Hematopoietic multipotent progenitor cell treated with erythropoietin and hydrocortisone succinate and interleukin-3 and kit ligand, for 6 days (in vitro differentiated cells): ENCODE measurements around the gene ANKRD12.
A peak's percentile ranks its signal among the peaks of the same experiment; 100 is the strongest.

ENCODE experiments used
- DNase-seq: peaks from one replicate; pipeline ENCODE4 v3.0.0-alpha.2; 2015

Gene ANKRD12

GRCh38 chr18:9188359-9189231 lies 52.0 kb downstream of the ANKRD12 start:
- DNase-seq: peak; percentile 35

- peak; percentile 67 for DNase-seq
Measured at GRCh38 chr18:9189491-9189890, 52.9 kb downstream of the ANKRD12 start.

DNA sequence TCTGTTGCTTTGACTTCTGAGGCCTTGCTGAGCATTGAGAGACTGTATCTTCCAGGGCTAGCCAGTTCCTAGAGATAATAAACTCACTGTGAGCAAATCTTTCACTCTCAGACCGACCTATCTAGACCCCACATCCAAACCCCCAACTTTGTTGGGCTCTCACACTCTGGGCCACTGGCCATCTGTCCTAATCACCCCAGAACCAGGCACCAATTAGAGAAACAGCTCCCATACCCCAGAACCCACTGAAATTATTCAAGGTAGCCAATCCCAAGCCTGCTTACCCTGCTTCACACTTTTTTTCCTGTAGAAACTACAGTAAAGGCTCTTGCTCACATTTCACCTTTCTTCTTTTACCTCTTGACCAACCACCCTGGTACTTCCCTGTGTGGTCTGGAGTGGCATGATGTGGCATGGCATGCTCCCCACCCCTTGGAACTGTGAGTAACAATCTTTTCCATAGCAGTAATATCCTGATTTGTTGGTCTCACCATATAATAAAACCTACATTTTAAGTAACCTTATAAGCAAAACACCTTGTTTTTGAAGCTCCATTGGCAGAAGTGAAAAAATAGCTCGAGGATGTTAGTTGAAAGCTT lies 55.2 kb downstream of the ANKRD12 start:
- peak; percentile 93 for DNase-seq

DNA sequence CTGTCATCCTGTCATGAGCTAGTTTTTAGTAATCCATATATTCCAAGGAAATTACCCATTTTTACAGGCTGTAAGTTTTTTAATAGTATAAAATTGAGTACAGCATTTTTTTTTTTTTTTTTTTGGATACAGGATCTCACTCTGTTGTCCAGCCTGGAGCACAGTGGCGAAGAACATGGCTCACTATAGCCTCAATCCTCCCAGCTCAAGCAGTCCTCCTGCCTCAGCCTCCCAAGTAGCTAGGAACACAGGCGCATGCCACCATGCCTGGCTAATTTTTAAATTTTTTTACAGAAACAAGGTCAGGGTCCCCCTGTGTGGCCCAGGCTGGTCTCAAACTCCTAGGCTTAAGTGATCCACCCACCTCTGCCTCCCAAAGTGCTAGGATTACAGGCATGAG lies 56.5 kb downstream of the ANKRD12 start:
- DNase-seq: no peak

GRCh38 chr18:9196568-9196967 lies 60.0 kb downstream of the ANKRD12 start:
- DNase-seq: no peak

- DNase-seq: no peak
Measured at GRCh38 chr18:9199681-9200080, 63.1 kb downstream of the ANKRD12 start.

- DNase-seq: no peak
Measured at GRCh38 chr18:9201224-9201623, 64.6 kb downstream of the ANKRD12 start.

- no peak for DNase-seq
Measured at GRCh38 chr18:9204659-9205058, 68.1 kb downstream of the ANKRD12 start.

GRCh38 chr18:9206421-9206820 lies 69.8 kb downstream of the ANKRD12 start:
- DNase-seq: no peak

GRCh38 chr18:9209279-9209678 lies 72.7 kb downstream of the ANKRD12 start:
- peak; percentile 22 for DNase-seq

DNA sequence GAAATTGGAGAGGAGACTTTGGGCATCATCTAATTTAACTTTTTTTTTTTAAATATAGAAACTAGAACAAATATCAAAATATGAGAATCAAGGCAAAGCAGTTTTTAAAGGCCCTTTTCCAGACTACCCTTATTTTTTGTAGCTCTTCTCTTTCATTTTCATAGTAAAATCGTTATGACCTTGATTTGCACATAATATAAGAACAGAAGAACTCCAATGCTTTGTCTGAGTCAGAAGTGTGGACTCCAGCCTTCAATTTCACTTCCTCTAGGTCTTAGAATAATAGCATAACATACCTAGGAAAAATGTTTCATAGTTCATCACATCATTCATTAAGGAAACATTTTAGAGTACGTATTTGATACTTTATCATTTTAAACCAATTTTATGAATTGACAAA lies 74.4 kb downstream of the ANKRD12 start:
- no peak for DNase-seq

DNA sequence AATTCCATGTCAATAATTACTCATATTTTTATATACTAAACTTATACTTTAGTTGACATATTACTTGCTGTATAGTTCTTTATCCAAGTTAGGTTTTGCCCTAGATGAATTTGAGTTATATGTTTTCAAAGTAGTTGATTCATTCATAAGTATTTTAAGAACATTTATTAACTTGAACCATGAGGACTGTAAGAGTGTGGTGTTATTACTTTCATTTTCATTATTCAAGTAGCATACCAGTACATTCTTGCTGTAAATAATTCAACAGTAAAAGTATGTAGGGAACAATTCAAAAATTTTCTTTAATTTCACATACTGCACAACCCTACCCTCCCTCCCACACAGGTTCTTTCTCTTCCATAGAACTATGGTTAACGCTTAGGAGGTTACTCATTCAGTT lies 75.4 kb downstream of the ANKRD12 start:
- no peak for DNase-seq

GRCh38 chr18:9215221-9215933 lies 78.8 kb downstream of the ANKRD12 start:
- no peak for DNase-seq

GRCh38 chr18:9216459-9216858 lies 79.9 kb downstream of the ANKRD12 start:
- DNase-seq: no peak

GRCh38 chr18:9217743-9218451 lies 81.3 kb downstream of the ANKRD12 start:
- no peak for DNase-seq

DNA sequence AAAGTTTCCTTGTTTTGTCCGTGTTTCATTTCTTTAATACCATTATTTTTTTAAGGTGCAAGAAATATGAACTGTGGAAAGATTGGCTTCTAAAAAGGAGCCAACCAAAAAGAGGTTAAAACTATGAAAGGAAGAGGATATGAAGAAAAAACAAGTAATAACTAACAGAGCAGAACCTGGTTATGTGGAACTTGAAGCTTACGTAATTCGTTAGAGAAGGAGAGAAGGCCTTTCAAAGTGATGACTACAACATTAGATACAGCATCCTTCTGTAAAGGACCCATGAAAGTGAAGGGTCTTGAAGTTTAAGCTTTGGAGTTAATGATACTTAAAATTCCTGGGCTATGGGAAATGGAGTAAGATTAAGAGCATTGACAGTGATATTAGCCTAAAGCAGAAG lies 84.5 kb downstream of the ANKRD12 start:
- no peak for DNase-seq

DNA sequence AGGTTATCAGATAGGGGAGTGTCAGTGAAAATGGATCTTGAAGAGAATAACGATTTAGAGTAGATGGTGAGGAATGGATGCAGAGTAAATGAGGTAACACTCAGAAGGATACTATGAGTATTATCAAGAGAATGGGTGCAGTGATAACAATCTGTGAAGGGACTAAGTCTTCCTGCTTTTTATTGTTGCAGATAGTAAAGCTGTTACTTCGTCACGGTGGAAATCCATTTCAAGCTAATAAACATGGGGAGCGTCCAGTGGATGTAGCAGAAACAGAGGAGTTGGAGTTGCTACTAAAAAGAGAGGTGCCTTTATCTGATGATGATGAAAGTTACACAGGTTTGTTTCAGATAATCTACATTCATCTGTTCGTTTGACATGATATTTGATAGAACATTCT lies 85.1 kb downstream of the ANKRD12 start:
- no peak for DNase-seq

- DNase-seq: peak; percentile 33
Measured at GRCh38 chr18:9223356-9223755, 86.8 kb downstream of the ANKRD12 start.

- no peak for DNase-seq
Measured at GRCh38 chr18:9226463-9226862, 89.9 kb downstream of the ANKRD12 start.

DNA sequence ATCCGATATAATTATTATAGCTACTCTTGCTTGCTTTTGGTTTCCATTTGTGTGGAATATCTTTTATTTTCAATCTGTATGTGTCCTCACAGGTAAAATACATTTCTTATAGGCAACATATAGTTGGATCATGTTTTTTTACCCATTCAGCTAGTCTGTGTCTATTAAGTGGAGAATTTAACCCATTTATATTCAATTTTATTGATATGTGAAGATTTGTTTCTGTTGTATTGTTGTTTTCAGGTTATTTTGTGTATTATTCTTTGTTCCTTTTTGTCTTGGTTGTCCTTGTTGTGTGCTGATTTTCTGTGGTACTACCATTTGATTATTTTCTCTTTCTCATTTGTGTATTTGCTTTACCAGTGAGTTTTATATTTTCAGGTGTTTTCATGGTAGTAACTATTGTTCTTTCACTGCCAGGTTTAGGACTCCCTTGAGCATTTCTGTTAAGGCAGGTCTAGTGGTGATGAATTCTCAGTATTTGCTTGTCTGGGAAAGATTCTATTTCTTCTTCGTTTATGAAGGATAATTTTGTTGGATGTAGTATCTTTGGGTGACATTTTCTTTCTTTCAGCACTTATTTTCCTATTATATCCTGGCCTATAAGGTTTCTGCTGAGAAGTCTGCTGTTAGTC lies 95.4 kb downstream of the ANKRD12 start:
- no peak for DNase-seq

DNA sequence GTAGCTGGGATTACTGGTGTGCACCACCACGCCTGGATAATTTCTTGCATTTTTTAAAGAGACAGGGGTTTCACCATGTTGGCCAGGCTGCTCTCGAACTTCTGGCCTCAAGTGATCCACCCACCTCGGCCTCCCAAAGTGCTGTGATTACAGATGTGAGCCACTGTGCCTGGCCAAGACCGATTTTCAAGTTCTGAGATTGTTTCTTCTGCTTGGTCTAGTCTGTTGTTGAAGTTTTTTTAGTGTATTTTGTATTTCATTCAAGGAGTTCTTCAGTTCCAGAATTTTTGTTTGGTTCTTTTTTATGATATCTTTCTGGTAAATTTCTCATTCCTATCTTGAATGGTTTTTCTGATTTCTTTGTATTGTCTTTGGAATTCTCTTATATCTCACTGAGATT lies 96.4 kb downstream of the ANKRD12 start:
- DNase-seq: no peak

DNA sequence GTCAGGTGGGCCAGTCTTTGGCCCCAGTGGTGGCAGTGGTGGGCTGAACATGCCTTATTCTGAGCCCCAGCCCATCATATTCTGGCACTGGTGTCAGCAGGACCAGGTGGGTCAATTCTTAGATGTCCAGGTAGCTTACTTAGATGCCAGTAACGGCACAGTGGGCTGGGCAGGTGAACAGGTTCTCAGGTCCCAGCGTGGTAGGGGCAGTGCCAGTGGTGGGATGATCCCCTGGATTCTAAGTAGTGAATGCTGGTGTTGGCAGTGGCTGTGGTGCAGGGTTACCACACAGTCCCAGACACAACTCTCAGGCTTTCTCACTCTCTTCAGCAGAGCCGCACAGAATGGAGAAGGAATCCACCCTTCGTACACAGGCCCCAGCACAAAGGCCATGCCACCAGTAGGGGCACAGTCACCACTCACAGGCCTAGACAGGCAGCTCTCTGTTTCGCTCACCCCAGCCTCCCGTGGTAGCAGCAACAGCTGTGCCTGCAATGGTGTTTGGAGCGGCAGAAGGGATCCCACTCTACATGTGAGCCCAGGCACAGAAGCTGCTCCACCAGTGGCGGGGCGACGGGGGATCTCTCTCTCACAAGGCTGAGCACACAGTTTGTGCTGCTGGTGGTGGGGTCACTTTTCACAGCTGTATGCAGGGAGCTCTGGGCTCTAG lies 97.3 kb downstream of the ANKRD12 start:
- no peak for DNase-seq
